ENCODE results near the gene GPR161. TPM values are rescaled to one million over a fixed set of nuclear protein-coding genes. Genes with fewer than 3 reads are reported as not detected.
"Not testable (repeated sequence)": the region's sequence is repeated elsewhere in the genome, so short reads cannot be mapped to it uniquely, and the experiment has no call there.

GPR161 gene
- 10 to 100 TPM; 17.4 to 36.9 (median 20.1) TPM for total RNA-seq

- TF ChIP-seq POLR2A (IDR thresholded peaks at IDR 0.05) (peak in 1 of 2 donors; percentile 12), CTCF (IDR thresholded peaks at IDR 0.05) (peak in 1 of 4 experiments; percentile 36), POLR2AphosphoS5 (IDR thresholded peaks at IDR 0.05) (no peak)
- Histone ChIP-seq H3K4me3 (peak within 1 kb of the TSS; percentile 67 to 82), H3K36me3 (no peaks in the 10 kb centered on the region), H3K9me3 (no peaks in the 10 kb centered on the region), H3K27ac (peak within 1 kb of the TSS; percentile 64 to 91 (median 83)), H3K27me3 (no peaks in the 10 kb centered on the region), H3K4me1 (peaks cover 0 to 37% (median 10%) of the 10 kb centered on the region in 3 donors)
- WGBS, 2 donors (ENCODE audit: low coverage in 1 of 2) = 0% methylated on average over 16 to 32 of the region's 86 CpGs
- ATAC-seq = peak; percentile 67
Measured at GRCh38 chr1:168136709-168137514, at the start of gene GPR161. Gene GPR161 (minus strand): TSS chr1:168136930. CDS start chr1:168104850, 32,080 bp downstream.

- 88 to 93% methylated on average over 12 of the region's 15 CpGs for WGBS, 2 donors (ENCODE audit: low coverage in 1 of 2)
- not testable (repeated sequence) for ATAC-seq
Measured at GRCh38 chr1:168181063-168181720, 44.5 kb upstream of the GPR161 start.

GRCh38 chr1:168180148-168180524 lies 43.4 kb upstream of the GPR161 start:
- WGBS, 2 donors (ENCODE audit: low coverage in 1 of 2) = 20 to 28% methylated on average over 2 of the region's 2 CpGs
- H3K4me3 ChIP-seq = peak overlapping the region; percentile 59 to 66
- no peaks in the 10 kb centered on the region for H3K9me3 ChIP-seq
- H3K27ac ChIP-seq = peak overlapping the region; percentile 55 to 96 (median 89)
- no peak for ATAC-seq
- no peaks in the 10 kb centered on the region for H3K27me3 ChIP-seq
- H3K36me3 ChIP-seq = peaks cover 0 to 7% of the 10 kb centered on the region in 2 donors
- no peak for TF ChIP-seq POLR2A (IDR thresholded peaks at IDR 0.05)
- TF ChIP-seq EP300 (IDR thresholded peaks at IDR 0.05) = no peak
- no peak for TF ChIP-seq CTCF (IDR thresholded peaks at IDR 0.05)
- no peak for TF ChIP-seq POLR2AphosphoS5 (IDR thresholded peaks at IDR 0.05)
- peaks cover 0 to 16% (median 3%) of the 10 kb centered on the region in 3 donors for H3K4me1 ChIP-seq

More at GRCh38 chr1:168181063-168181720, 44.5 kb upstream of the GPR161 start:
- H3K36me3 ChIP-seq = peaks cover 0 to 16% of the 10 kb centered on the region in 2 donors
- H3K4me1 ChIP-seq = peaks cover 0 to 16% (median 3%) of the 10 kb centered on the region in 3 donors
- not testable (repeated sequence) for H3K27ac ChIP-seq, H3K9me3 ChIP-seq, H3K27me3 ChIP-seq, H3K4me3 ChIP-seq

GRCh38 chr1:168179438-168180147 lies 42.9 kb upstream of the GPR161 start:
- H3K9me3 ChIP-seq = no peaks in the 10 kb centered on the region
- peaks cover 0 to 2% of the 10 kb centered on the region in 2 donors for H3K36me3 ChIP-seq
- 2 to 3% methylated on average over 8 to 20 of the region's 20 CpGs for WGBS, 2 donors (ENCODE audit: low coverage in 1 of 2)
- ATAC-seq = no peak
- peak in 1 of 4 experiments; percentile 6 for TF ChIP-seq CTCF (IDR thresholded peaks at IDR 0.05)
- no peak for TF ChIP-seq EP300 (IDR thresholded peaks at IDR 0.05)
- peak overlapping the region; percentile 55 to 96 (median 89) for H3K27ac ChIP-seq
- H3K4me3 ChIP-seq = peak overlapping the region; percentile 59 to 66
- H3K4me1 ChIP-seq = peaks cover 0 to 16% (median 3%) of the 10 kb centered on the region in 3 donors
- H3K27me3 ChIP-seq = no peaks in the 10 kb centered on the region

Data from gastroesophageal sphincter (tissue), 4 donors.